HG02840 (cell line): ENCODE data around the gene LRRC59.

Source experiments
- ATAC-seq: cut with Tn5 transposase; IDR thresholded peaks from one replicate; pipeline ENCODE4 v1.9.1; 2021; ENCODE audit warnings: mild to moderate bottlenecking, moderate library complexity, moderate number of reproducible peaks; ENCODE audit not compliant: unreplicated experiment, low FRiP score

The LRRC59 gene

DNA sequence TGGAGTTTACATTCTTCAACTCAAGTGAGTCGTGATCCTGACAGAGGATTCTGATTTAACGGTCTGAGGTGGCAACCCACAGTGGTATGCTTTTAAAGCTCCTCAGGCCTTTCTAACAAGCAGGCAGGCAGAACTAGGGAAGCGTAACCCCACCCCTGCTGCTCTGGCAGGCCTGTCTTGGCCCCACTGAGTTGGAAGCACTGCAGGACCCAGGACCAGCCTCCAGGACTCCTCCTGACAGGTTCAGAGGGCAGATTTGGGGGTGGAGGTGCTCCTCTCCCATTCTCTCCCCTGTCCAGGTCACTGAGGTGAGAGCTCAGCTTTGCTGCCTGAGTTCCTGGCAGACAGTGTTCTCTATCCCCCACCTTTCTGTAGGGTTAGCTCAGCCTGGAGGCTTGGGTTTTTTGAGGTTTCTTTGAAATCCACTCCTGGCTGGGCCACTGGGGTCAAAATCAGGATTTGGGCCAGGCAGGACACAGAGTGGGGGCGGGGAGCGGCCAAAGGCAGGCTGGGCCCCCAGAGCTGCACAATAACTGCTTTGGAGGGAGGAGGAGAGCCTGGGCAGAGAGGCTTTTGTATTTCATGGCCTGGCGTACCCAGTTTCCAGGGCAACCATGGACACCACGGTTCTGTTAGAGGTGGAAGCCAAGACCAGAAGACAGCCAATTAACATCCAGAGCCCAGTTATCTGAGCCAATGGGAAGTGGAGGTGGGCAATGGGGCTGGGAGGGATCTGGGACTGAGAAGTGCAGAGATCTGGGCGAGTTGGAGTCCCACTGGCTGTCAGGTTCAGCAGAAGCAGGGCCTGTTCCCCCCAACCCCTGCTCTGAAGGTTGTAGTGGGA, 33.9 kb downstream of the LRRC59 start:
- no peak for ATAC-seq

DNA sequence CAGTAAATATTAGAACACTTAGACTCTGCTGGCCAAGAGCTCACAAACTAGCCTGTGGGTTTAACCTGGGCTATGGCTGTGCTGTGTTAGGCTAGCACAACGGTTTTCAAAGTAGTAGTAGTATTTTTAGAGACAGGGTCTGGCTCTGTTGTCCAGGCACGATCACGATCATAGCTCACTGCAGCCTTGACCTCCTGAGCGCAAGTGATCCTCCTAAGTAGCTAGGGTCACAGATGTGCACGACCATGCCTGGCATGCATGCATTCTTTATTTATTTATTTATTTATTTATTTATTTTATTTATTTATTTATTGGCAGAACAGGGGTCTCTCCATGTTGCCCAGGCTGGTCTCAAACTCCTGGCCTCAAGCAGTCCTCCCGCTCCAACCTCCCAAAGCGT, 34.7 kb downstream of the LRRC59 start:
- no peak for ATAC-seq

DNA sequence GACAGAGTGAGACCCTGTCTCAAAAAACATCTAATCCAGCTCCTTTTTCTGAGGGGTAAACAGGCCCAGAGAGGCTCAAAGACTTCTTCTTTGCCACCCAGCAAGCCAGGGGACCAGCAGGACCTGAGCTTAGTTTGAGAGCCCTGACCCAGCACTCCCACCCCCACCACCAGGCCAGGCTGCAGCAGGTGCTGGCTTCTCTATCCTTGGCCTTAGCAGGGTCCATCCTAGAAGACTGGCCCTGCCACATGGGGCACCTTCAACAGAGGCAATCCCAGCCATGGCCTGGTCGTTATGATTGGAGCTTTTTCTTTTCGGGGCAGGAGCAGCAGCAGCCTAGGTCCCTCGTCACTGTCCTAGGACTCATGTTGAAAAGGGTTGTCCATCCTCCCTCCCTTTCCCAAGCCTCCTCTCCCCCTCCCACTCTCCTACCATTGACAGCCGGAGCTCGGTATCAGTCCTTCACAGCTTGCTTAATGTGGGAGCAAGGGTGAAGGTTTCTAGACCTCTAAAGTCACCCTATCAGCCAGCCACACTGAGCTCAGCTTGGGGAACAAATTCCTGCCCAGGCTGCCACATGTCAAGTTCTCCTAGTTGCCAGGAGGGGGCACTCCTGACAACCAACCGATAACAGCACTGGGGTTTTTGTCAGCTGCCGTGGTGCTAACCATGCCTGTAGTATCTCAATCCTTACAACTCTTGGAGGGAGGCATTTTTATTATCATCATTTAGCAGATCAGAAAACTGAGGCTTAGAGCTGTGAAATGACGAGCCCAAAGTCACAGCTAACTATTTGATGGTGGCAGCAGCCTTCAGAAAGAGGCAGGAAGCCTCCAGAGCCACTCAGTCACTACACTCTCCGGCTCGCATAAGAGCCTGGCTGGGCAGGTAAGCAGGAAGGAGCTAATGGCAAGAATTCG, 35.5 kb downstream of the LRRC59 start:
- no peak for ATAC-seq

DNA sequence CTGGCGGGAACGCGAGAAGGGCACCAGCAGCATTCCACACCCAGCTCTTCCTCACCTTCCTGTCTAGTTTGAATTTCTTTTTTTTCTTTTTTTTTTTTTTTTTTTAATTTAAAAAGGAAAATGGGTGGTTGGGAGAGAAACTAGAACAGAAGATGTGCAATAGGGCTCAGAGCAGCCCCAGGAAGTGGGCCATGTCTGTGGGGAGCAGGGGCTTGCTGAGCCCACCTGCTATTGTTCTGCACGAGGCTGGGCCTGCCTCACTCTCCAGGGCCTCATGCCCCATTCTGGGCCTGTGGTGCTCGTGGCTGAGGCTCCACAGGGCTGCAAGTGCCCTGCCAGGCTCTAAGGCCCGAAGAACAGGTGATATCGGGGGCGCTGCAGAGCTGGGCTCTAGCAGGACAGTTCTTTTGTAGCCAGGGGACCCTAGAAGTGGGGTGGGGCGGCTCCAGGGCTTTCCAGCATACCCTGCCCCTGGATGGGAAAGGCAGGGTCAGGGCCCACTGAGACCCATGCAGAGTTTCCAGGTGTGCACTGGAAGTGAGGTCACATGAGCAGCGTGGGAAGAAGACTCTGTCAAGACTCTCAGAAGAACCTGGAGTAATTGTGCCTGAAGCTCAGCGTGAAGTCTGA, 36.7 kb downstream of the LRRC59 start:
- no peak for ATAC-seq

DNA sequence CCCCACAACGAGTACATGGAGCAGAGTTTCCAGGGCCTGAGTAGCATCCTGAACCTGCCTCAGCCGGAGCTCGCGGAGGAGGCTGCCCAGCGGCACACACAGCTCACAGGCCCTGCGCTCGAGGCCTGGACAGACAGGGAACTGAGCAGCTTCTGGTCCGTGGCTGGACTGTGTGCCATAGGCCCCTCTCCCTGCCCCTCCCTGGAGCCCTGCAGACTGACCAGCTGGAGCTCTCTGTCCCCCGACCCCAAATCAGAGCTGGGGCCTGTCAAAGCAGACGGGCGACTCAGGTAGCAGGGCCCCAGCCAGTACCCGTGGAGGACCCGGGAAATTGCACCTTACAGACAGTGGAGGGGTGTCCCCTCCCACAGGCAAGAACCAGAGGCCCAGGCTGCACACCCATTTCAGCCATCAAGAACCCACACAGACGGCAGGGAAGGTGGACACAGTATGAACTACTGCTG, 37.3 kb downstream of the LRRC59 start:
- no peak for ATAC-seq

DNA sequence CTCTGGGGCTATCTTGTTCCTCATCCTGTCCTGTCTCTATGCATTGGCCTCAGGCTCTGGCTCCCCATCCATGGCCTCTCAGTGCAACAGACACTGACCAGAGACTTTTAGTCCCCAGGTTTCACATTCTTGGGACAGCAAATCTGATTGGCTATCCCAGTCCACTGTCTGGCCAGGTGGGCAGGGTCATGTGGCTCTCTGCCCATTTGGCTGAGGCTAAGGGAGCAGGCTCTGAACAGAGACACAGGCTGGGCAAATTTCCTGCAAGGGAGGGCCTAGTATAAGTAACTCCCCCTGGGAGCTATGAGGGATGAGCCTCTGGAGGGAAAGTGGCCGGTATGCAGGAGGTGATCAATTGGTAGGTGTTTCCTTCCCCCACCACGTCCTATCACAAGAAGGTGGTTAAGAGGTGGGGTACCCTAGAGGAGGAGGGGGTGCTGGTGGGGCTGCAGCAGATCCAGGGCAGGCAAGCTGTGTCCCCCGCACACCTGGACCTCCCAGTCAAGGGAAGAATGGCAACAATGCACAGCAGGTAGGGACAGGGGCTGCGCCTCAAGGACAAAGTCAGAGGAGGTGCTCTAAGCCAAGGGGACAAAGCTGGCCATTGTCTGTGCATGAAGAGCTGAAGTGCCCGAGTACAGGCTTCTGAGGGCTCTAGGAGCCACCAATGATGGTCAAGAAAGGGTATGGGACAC, 38.2 kb downstream of the LRRC59 start:
- ATAC-seq, result no peak

DNA sequence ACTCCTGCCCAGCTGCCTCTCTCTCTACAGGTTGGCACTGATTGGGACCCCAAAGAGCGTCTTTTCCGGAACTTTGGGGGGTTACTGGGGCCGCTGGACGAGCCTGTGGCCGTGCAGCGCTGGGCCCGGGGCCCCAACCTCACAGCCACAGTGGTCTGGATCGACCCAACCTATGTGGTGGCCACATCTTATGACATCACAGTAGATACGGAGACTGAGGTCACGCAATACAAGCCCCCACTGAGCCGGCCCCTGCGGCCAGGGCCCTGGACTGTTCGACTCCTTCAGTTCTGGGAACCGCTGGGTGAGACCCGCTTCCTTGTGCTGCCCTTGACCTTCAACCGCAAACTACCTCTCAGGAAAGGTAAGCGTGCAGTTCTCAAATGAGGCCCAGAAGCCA, 39.1 kb downstream of the LRRC59 start:
- no peak for ATAC-seq

DNA sequence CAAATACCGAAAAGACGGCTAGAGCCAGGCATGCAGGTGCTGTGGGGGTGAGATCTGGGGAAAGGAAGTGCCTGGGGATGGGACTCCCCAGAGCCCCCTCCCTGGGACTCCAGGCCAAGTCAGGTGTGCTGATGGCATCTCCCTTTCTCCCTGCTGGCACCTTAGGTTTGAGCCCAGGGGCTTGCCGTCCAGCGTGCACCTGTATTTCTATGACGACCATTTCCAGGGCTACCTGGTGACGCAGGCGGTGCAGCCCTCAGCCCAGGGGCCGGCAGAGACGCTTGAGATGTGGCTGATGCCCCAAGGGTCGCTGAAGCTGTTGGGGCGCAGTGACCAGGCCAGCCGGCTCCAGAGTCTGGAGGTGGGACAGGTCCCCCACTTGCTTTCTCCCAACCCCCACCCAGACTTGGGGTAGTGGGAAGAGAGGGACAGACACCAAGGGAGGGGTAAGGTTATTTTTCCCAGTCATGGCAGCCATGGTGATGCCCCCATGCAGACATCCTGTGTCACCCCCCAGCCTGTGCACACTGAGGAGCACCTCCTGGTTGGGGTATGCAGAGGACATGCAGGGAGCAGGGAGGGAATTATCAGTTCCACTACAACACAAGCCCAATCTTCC, 40.3 kb downstream of the LRRC59 start:
- ATAC-seq, result no peak

DNA sequence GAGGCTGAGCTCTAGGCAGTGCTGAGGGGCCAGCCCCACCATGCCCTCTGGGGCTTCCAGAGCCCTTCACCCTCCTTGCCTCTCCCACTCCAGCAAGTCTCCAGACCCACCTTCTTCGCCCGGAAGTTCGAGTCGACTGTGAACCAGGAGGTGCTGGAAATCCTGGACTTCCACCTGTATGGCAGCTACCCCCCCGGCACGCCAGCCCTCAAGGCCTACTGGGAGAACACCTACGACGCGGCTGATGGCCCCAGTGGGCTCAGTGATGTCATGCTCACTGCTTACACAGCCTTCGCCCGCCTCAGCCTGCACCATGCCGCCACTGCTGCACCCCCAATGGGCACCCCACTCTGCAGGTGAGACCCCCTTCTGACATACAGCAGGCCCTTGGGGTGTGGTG, 40.9 kb downstream of the LRRC59 start:
- no peak for ATAC-seq

DNA sequence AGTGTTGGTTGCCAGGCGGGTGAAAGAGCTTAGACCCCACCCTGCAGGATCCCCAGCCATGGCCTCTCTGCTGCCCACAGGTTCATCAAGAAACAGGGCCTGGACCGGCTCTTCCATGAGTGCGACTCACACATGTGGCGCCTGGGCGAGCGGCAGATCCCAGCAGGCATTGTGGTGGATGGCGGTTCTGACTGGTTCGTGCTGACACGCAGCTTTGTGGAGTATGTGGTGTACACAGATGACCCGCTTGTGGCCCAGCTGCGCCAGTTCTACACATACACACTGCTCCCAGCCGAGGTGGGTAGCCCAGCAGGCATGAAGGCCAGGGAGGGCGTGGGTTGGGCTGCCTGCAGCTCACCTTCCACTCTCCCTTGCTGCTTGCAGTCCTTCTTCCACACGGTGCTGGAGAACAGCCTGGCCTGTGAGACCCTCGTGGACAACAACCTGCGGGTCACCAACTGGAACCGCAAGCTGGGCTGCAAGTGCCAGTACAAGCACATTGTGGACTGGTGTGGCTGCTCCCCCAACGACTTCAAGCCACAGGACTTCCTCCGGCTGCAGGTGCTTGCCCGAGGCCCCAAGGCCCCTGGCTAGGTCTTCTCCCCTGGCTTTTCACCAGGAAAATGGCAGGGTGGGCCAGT, 41.5 kb downstream of the LRRC59 start:
- ATAC-seq, result no peak

DNA sequence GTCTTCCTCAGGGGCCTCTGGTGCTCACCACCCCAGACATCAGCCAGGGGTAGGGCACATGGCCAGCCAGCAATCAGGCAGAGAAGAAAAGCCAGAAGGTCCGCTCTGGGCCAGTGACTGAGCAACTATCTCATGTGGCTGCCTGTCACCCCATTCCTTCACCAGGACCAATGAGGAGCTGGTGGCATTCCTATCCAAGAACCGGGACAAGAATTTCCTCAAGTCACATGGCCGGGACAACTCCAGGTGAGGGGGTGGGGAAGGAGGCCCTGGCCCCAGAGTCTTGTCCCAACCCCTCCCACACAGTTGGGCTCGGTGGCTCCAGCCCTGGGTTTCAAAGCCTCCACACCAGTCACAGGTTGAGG, 42.0 kb downstream of the LRRC59 start:
- no peak for ATAC-seq

DNA sequence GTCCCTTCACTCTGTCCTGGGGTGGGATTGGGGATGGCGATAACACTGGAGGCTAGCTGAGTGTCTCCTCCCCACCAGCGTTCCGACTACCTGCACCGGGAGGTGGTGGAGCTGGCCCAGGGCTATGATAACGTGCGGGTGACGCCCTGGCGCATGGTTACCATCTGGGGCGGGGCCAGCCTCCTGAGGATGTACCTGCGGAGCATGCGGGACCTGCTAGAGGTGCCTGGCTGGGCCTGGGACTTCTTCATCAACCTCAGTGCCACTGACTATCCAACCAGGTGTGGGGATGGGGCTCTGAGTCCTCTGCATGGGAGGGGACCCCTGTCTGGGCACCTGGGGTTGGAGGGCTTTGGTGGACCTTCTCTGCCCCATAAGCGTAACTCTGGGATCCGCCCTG, 42.5 kb downstream of the LRRC59 start:
- ATAC-seq, result no peak

DNA sequence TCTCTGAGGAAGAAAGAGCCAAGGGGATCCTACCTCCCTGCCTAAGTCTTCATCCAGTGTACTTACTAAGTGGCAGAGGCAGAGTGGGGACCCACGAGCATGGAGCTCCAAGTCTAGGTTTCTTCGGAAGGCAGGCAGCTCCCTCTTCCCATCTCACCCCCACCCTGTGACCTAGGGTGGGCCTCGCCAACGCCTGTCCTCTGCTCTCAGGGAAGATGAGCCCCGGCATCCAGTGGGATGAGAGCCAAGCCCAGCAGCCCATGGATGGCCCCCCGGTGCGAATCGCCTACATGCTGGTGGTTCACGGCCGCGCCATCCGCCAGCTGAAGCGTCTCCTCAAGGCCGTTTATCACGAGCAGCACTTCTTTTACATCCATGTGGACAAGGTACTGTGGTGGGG, 43.1 kb downstream of the LRRC59 start:
- no peak for ATAC-seq

DNA sequence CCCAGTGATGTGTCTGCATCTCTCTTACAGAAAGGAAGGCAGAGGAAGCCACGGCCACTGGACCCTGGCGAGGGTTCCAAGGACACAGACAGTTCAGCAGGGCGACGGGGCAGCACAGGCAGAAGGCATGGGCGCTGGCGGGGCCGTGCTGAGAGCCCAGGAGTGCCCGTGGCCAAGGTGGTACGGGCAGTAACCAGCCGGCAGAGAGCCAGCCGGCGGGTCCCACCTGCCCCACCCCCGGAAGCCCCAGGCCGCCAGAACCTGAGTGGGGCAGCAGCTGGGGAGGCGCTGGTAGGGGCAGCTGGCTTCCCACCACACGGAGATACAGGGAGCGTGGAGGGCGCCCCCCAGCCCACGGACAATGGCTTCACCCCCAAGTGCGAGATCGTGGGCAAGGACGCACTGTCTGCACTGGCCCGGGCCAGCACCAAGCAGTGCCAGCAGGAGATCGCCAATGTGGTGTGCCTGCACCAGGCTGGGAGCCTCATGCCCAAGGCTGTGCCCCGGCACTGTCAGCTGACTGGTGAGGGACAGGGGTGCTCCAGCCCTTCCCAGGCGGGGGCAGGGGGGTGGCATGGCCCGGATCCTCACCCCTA, 43.6 kb downstream of the LRRC59 start:
- no peak for ATAC-seq

DNA sequence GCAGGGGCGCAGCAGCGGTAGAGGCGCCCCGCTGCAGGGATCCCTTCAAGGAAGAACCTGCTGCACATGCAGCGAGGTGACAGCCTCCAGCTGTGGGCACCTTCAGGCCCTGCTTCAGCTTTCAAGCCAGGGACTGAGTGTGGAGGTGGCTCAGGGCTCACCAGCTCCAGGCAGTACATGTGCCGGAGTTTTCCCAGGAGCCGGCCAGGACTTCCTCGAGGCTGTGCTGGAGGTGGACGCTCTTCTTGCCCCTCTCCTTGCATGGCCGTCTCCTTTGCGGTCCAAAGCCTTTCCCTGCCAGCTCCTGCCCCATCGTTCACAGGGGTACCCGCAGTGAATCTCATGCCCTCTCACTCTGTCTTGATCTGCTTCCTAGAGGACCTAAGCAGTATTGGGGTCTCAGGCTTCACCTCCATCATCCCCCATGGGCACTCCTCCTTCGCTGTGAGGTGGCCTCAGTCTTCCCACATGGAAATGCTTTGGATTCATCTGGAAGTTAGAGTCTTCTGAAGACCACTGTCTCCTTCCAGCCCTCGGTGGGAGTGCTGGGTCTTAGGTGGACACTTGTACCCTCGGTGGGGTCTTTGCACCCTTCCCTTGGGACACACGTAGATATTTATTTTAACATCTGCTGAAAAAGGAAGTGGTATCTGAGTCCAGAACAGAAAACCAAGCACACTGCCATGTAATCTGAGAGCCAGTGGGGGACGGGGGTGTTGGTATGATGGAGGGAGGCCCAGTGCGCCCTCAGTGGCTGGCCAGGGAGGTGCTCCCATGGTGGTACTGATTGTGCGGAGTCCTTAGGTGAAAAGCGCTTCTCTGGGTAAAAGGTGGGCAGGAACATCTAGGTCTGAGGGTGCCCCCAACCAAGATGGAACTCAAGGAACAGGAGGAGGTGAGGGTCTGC, 44.4 kb downstream of the LRRC59 start:
- ATAC-seq, result no peak

DNA sequence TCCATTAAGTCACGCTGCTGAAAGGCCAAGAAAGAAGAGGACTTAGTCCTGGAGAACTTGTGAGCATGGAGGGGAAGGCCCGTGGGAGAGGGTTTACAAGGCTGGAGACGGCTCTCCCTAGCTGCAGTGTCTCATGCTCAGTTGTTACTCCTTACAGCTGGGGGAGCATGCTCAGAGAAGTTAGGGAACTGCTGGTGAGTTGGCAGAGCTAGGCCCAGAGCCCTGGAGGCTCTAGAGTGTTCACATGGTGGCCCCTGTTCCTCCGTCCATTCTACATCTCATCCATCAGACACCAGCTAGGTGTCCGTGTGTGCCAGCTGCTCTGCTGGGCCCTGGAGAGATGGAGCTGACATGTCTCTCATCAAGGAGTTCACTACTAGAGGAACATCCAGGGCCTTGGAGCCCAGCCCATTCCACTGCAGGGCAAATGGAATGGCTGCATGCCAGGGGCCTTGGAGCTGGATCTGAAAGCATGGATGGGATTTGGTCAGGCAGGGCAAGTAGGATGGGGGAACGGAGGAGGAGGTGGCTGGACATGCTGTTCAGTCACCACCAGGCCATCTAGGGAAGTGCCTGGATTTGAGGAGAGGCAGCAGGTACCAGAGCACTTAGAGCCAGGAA, 45.1 kb downstream of the LRRC59 start:
- ATAC-seq, result no peak

DNA sequence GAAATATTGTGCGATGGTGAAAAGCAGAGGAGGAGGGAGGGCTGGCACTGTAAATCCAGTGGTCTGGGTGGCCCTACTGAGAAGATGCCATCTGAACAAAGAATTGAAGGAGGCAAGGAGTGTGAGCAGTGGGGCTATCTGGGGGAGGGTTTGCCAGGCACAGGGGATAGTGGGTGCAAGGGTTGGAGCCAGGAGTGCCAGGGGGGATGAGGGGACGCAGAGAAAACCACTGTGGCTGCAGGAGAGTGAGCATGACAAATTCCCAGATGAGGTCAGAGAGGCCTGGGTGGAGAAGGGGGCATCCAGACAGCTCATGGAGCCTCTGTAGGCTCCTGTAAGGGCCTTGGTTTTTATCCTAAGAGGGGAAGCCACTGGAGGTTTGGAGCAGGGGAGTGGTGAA, 46.6 kb downstream of the LRRC59 start:
- ATAC-seq, result no peak

DNA sequence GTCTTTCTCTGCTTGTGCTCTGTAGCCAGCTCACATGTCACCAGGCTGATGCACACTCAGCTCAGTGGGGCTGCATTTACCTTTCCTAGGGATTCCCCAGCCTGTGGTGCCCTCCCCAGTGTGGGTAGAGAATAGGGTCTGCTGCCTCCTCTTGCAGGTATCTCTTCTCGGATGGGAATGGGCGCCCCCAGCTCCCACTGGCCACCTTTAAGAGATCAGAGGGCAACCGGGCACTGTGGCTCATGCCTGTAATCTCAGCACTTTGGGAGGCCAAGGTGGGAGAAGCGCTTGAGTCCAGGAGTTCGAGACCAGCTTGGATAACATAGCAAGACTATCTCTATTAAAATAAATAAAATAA, 48.1 kb downstream of the LRRC59 start:
- ATAC-seq, result no peak
